ENCODE results near the gene PKP2. TPM values are rescaled to one million over a fixed set of nuclear protein-coding genes. Genes with fewer than 3 reads are reported as not detected.
"Not testable (repeated sequence)": the region's sequence is repeated elsewhere in the genome, so short reads cannot be mapped to it uniquely, and the experiment has no call there.

PKP2 gene
- total and polyA plus RNA-seq, 2 donors from 2014 or later = 4.3 to 7.6 TPM

DNA sequence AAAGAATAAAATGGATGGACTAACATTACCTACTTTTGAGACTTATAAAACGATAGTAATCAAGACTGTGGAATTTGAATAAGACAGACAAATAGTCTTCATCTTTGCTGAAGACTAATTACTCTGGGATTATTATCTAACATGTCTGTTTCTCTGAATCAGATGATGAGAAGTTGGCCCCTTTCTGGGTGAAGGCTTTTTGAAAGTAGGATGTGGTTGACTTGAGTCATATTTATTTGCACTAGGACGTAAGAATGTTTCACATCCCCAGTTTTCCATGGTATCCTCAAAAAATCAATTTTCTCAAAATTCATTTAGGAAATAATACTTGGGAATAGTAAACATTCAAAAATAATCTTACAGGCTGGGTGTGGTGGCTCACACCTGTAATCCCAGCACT, 31.8 kb downstream of the PKP2 start:
- Histone ChIP-seq H3K27me3 (ENCODE audit: control insufficient read depth, insufficient read depth, low read length) (no peaks in the 10 kb centered on the region), H3K4me3 (ENCODE audit: low read length in 3 of 3) (no peak overlapping the region), H3K36me3 (ENCODE audit: control insufficient read depth in 2 of 3, insufficient read depth in 3 of 3, low read length in 3 of 3) (no peaks in the 10 kb centered on the region), H3K9ac (ENCODE audit: low read length in 3 of 3) (no peak overlapping the region), H3K9me3 (ENCODE audit: control insufficient read depth in 2 of 3, insufficient read depth in 1 of 3, low read length in 3 of 3) (no peaks in the 10 kb centered on the region), H3K4me1 (ENCODE audit: control insufficient read depth in 2 of 3, insufficient read depth in 2 of 3, low read depth in 1 of 3, low read length in 3 of 3) (no peaks in the 10 kb centered on the region), H3K27ac (ENCODE audit: low read depth in 2 of 2, low read length in 2 of 2) (no peak overlapping the region)
- TF ChIP-seq, protein P1, sequence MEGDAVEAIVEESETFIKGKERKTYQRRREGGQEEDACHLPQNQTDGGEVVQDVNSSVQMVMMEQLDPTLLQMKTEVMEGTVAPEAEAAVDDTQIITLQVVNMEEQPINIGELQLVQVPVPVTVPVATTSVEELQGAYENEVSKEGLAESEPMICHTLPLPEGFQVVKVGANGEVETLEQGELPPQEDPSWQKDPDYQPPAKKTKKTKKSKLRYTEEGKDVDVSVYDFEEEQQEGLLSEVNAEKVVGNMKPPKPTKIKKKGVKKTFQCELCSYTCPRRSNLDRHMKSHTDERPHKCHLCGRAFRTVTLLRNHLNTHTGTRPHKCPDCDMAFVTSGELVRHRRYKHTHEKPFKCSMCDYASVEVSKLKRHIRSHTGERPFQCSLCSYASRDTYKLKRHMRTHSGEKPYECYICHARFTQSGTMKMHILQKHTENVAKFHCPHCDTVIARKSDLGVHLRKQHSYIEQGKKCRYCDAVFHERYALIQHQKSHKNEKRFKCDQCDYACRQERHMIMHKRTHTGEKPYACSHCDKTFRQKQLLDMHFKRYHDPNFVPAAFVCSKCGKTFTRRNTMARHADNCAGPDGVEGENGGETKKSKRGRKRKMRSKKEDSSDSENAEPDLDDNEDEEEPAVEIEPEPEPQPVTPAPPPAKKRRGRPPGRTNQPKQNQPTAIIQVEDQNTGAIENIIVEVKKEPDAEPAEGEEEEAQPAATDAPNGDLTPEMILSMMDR (IDR thresholded peaks at IDR 0.05; ENCODE audit: borderline replicate concordance, extremely low read depth, insufficient read depth) = no peak
- DNase-seq = no peak
- FAIRE-seq = no peak
- intact Hi-C loops (cut with DNase I) = no loop called here

DNA sequence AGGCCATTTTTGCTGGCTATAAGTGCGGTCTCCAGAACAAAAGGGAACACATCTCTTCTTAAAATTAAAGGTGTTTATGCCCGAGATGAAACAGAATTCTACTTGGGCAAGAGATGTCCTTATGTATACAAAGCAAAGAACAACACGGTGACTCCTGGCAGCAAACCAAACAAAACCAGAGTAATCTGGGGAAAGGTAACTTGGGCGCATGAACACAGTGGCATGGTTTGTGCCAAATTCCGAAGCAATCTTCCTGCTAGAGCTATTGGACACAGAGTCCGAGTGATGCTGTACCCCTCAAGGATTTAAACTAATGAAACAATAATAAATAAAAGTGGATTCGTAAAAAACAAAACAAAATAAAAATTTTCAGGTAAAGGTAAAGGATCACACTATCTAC, 33.4 kb downstream of the PKP2 start:
- Histone ChIP-seq H3K9me3 (ENCODE audit: control insufficient read depth in 2 of 3, insufficient read depth in 1 of 3, low read length in 3 of 3) (no peaks in the 10 kb centered on the region), H3K27ac (ENCODE audit: low read depth in 2 of 2, low read length in 2 of 2) (no peak overlapping the region), H3K4me3 (ENCODE audit: low read length in 3 of 3) (no peak overlapping the region), H3K4me1 (ENCODE audit: control insufficient read depth in 2 of 3, insufficient read depth in 2 of 3, low read depth in 1 of 3, low read length in 3 of 3) (no peaks in the 10 kb centered on the region), H3K9ac (ENCODE audit: low read length in 3 of 3) (no peak overlapping the region), H3K36me3 (ENCODE audit: control insufficient read depth in 2 of 3, insufficient read depth in 3 of 3, low read length in 3 of 3) (no peaks in the 10 kb centered on the region), H3K27me3 (ENCODE audit: control insufficient read depth, insufficient read depth, low read length) (no peaks in the 10 kb centered on the region)
- TF ChIP-seq, protein P1 (IDR thresholded peaks at IDR 0.05; ENCODE audit: borderline replicate concordance, extremely low read depth, insufficient read depth) = no peak
- intact Hi-C loops (cut with DNase I) = no loop called here
- no peak for DNase-seq
- no peak for FAIRE-seq

DNA sequence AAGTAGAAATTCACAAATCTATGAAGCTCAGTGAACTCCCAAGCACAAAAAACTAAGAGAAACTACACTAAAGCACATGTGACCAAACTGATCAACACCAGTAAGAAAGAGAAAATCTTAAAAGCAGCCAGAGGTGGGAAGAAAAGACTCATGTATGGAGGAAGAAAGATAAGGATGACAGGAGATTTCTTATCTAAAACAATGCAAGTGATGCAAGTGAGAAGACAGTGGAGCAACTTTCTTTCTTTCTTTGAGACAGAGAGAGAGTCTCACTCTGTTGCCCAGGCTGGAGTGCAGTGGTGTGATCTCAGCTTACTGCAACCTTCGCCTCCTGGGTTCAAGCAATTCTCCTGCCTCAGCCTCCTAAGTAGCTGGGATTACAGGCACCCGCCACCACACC, 34.9 kb downstream of the PKP2 start:
- H3K27me3 ChIP-seq (ENCODE audit: control insufficient read depth, insufficient read depth, low read length); H3K4me3 ChIP-seq (ENCODE audit: low read length in 3 of 3); H3K27ac ChIP-seq (ENCODE audit: low read depth in 2 of 2, low read length in 2 of 2); H3K36me3 ChIP-seq (ENCODE audit: control insufficient read depth in 2 of 3, insufficient read depth in 3 of 3, low read length in 3 of 3); H3K4me1 ChIP-seq (ENCODE audit: control insufficient read depth in 2 of 3, insufficient read depth in 2 of 3, low read depth in 1 of 3, low read length in 3 of 3); H3K9me3 ChIP-seq (ENCODE audit: control insufficient read depth in 2 of 3, insufficient read depth in 1 of 3, low read length in 3 of 3); DNase-seq; FAIRE-seq; H3K9ac ChIP-seq (ENCODE audit: low read length in 3 of 3); intact Hi-C loops (cut with DNase I): not testable (repeated sequence)

- intact Hi-C loops (cut with DNase I) = no loop called here
- no peaks in the 10 kb centered on the region for H3K27me3 ChIP-seq (ENCODE audit: control insufficient read depth, insufficient read depth, low read length)
- no peak overlapping the region for H3K27ac ChIP-seq (ENCODE audit: low read depth in 2 of 2, low read length in 2 of 2)
- H3K4me1 ChIP-seq (ENCODE audit: control insufficient read depth in 2 of 3, insufficient read depth in 2 of 3, low read depth in 1 of 3, low read length in 3 of 3) = no peaks in the 10 kb centered on the region
- TF ChIP-seq, protein P1 (IDR thresholded peaks at IDR 0.05; ENCODE audit: borderline replicate concordance, extremely low read depth, insufficient read depth) = no peak
- no peak for DNase-seq
- H3K9me3 ChIP-seq (ENCODE audit: control insufficient read depth in 2 of 3, insufficient read depth in 1 of 3, low read length in 3 of 3) = no peaks in the 10 kb centered on the region
- H3K36me3 ChIP-seq (ENCODE audit: control insufficient read depth in 2 of 3, insufficient read depth in 3 of 3, low read length in 3 of 3) = no peaks in the 10 kb centered on the region
- FAIRE-seq = no peak
- H3K4me3 ChIP-seq (ENCODE audit: low read length in 3 of 3) = no peak overlapping the region
- no peak overlapping the region for H3K9ac ChIP-seq (ENCODE audit: low read length in 3 of 3)
Measured at GRCh38 chr12:32860192-32860591, 36.4 kb downstream of the PKP2 start.
